ENCODE measurements around the gene SLIT1.

The SLIT1 gene

DNA sequence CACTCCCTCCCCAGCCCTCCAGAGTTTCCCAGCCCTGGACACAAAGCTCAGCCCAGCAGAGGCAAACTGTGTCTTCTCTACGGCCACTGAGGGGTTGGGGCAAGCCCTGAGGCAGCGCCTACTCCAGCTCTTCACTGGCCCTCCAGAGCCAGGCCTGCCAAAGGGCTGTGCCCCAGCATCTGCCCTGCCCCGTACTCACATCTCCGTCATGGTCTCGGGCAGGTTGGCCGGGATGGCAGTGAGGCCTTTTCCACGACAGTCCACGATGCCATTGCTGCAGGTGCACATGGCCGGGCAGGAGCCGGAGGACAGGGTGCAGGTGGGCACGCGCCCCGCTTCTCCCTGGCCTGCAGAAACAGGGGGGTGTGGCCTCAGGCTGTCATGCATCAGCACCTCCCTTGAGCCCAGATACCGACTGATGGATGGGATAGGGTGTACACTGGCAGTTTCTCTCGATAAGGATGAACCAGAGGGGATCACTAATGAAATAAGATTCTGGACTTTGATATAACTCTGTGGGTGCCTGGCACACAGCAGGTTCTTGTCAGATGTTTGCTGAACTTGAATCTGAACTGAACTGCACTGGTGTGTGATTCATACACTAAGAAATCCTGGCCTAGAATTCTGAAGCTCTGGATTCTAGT, 125.2 kb downstream of the SLIT1 start:
- no peak for DNase-seq

DNA sequence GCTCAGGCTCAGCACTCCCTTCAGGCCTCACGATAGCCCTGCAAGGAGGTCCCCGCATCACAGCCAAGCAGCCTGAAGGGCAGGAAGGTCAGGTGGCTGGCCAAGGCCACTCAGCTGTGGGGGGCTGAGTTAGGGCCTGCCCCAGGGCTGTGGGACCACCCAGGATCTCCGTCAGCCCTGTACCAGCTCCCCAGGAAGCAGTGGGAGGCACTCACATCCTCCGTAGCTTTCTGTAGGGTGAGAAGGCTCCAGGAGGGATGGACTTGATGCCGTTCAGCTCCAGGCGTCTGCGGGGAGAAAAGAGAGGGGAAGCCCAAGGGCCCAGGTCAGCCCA, 125.9 kb downstream of the SLIT1 start:
- no peak for DNase-seq

DNA sequence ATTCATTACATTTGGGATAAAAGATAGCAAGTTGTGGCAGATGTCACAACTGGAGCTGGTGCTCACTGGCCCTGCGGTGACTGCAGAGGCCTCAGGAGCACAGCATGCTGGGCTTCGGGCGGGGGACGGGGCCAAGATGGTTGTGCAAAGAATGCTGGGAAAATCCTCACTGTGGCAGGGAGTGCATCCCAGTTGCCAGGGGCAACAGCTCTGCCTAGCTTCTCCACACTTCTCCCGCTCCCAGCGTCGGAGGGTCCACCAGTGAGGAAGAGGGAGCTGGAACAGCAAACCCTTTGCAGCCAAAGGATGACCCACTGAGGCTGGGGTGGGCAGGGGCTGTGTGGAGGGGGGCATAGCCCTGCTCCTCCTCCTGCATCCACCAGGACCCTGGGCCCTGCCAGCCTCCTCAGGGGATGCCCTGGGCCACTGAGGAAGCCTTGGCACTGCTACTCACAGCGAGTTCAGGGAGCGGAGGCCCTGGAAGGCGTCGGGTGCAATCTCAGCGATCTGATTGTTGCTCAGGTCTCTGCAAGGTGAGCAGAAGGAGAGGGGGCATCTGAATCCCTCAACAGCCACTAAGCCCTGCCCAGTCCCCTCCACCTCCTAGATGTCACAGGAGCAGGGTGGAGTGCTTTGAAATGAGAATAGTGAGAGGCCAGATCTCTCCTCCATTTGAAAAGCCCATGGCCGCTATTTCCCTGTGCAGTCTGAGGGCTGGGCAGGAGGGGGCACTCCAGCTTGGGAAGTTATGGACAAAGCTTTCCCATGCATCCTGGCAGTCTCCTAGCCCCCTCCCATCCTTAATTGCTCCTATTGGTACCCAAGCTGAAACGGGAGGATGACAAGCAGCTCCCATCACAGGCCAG, 126.5 kb downstream of the SLIT1 start:
- DNase-seq = no peak

DNA sequence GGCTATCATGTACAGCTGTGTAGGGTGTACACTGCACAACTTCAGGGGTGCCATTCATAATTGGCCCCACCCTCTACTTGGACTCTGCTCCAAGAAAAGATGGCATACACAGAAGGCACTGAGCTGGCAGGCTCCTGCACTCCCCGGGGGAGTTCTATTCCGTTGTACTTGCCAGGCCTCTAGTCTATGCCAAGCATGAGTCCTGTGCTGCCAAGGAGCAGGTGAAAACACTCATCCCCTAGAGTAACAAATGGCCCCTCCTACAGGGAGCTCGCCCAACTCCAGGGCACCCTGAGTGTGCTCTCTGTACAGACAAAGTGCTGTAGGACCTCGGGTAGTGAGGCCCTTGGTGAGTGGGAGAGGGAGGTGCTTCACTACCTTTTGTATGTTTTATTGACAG, 127.2 kb downstream of the SLIT1 start:
- DNase-seq = no peak

DNA sequence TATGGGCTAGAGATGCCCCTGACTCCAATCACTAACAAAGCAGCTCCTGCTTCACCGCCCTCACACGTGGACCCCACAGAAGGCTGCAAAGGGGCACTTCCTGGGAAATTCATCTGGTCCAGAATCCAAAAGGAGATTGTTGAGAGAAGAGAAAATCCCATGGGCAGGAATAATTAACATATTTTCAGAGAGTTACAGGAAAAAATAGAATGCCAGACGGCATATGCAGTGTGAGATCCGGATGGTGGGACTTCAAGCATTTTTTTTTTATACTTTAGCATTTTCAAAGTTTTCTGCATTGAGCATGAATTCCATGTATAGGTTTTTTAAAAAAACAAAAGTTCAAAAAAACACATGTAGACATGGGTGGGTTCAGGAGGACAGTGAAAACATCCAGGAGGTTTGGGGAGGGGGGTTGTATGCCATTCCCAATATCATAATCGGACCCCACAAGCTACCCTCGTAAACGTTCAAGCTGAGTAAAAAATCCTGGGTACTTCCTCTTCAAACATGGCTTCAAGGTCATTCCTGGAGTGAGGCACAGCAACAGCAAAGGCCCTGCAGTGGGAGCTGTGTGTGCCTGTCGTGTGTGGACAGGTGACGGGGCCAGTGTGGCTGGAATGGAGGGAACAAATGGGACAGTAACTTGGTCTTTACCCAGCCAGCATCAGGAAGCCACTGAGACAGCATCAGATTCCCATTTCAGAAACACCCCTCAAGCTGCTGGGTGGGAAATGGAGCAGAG, 128.1 kb downstream of the SLIT1 start:
- no peak for DNase-seq

DNA sequence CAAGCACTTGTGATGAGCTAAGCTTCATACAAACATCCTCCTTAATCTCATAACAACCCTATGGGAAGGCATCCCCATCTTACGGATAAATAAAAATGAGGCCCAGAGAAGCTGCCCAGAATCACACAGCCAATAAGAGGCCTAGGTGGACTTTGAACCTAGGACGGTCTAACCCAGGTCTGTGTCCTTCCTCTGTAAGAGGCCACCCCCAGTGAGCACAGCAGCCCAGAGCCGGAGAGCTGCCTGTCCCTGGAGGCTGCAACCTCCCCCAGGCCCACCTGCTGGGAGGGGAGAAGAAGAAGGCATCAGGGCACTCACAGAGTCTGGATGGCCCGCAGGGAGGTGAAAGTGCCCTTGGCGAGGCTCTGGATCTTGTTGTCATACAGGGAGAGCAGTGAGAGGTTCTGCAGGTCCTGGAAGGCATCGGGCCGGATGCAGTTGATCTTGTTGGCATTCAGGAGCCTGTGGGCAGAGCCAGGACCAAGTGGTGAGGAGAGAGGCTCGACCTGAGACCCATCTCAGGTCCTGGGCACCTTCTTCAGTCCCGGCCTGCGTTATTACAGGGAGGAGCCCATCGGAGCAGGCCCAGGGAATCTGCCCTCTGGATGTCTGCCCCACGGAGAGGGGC, 129.6 kb downstream of the SLIT1 start:
- no peak for DNase-seq

DNA sequence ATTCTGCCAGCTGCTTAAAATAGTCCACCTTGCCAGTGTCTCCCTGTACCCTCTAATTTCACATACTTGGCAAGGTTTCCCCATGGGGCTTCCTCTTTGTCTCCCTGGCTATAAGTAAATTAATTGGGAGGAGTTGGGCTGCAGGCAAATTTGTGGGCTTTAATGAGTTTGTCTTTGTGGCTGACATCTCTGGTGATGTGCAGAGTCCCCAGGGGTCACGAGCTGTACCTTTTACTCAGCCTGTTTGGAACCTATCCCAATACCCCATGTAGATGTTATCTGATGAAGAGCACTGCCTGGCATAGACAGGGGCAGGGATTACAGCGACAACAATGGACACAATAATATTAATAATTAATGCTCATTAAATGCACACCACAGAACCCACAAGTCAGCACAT, 132.5 kb downstream of the SLIT1 start:
- no peak for DNase-seq

DNA sequence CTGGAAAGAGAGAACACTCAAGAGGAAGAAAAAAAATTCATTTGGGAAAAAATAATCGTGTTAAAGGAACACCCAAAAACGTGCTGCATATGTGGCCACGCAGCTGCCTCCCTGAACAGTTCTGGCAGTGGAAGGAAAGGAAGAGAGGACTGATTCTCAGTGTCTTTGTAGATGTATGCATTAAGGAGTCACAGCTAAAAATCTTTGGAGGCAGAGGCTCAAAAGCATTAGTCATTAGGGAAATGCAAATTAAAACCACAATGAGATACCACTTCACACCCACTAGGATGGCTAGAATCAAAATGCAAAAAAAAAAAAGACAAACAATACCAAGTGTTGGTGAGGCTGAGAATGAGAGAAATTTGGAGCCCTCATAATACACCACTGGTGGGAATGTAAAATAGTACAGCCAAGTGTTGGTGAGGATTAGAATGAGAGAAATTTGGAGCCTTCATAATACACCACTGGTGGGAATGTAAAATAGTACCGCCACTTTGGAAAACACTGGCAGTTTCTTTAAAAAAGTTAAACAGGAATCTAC, 134.7 kb downstream of the SLIT1 start:
- DNase-seq = no peak

DNA sequence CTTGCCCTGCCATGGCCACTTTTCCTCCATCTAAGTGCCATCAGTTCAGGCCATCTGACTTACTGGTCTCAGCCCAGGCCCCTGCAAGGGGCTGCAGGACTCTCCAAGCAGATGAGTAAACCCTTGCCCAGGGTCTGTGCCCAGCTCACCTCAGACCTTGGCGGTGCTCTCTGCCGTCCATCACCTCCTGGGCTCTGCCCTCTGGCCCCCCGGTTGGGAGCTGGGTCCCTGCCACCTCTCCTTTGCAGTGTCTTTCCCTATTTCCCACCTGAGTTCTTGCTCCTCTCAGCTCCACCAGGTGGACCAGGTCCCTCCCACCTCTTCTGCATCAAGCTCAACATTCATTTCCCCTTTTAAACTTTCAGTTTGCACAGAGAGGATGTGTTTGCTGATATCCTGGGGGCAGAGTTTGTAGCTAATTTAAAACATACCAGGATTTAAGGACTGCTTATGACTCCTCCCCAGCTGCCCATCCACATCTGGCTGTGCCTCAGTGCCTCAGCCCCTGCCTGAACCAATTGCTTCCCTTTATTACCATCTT, 135.5 kb downstream of the SLIT1 start:
- no peak for DNase-seq

DNA sequence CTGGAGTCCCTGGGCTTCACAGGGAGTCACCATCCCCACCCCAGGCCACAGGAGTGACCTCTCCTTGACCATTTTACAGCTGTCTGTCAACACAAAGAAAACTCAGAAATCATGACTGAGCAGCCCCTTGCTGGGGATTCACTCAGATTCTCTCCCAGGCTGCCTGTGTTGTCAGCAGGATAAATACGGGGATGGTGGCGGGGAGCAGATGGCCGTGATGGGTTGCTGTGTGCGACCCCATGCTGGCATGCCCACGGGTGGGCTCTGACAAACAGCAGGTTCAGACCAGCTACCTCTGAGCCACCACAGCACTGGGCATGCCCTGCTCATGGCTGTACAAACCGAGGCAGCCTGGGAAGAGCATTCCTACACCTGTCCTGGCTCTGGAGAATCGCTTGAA, 136.1 kb downstream of the SLIT1 start:
- DNase-seq = no peak

DNA sequence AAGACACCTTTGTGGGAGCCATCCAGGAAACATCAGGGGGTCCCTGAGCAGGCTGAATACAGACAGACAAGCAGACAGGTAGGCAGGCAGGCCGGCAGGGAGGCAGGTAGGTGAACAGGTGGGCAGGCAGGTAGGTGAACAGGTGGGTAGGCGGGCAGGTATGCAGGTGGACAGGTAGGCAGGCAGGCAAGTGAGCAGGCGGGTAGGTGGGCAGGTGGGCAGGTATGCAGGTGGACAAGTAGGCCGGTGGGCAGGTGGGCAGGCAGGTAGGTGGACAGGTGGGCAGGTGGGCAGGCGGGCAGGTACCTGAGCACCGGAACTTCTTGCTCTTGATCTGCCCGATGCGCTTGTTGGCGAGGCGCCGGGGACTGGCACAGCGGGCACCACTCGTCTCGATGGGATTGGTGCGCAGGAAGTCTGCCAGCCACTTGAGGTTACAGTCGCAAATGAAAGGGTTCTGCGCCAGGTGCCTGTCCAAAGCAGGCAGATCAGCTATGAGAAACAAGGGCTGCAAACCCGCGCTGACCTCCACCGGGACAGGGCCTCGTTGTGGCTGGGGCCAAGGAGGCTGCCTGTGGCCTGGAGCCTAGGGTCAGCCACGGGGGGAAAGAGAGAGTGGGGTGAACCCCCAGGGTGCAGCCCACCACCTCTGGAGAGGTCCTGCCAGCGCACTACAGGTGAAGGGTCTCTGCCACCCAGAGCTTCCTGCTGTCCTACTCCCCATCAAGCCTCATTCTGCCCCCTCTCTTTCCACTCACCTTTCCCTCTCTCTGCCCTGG, 136.9 kb downstream of the SLIT1 start:
- DNase-seq = no peak

DNA sequence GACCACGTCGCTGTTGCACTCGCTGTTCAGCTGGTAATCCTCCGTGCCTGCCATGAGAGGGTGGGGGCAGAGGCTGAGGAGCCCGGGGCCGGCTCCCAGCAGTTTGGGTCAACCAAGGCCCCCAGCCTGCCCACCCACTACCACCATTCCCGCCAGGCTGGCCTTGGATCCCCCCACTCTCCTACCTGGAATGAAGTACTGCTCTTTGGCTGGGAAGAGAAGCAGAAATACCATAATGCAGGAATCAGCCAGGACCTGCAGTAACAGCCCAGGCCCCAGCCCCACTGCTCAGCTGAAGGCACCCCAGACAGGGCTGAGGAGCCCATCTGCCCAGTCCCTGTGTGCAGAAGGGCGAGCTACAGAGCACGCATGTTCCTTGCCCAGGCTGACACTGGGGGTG, 138.0 kb downstream of the SLIT1 start:
- DNase-seq = no peak

DNA sequence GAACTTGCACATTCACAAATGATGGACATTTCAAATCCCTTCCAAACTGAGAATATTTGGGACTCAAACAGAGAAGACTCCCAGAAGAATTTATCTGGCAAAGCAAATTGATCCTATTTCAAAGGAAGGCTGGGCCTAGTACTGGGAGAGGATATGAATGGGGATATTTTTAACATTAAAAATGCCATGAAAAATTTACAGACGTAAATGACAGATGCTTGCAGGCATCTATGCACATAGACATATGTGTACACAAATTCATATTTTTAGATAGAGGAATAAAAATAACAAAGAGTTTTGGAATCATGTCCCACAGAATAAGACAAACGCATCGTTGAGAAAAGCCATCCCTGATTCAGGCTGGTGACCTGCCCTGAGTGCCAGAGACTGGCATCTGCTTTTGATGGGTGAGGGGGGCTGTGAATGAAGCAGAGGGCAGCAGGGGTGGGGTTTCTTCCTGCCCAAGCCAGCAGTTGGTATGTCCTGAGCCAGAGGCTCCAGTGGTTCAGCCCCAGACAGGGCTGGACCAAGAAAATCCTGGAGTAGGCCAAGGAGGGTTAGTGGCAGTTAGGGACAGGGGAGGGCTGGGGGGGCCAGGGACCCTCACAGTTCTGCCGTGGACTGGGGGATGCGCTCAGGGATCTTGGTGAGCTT, 138.5 kb downstream of the SLIT1 start:
- no peak for DNase-seq

DNA sequence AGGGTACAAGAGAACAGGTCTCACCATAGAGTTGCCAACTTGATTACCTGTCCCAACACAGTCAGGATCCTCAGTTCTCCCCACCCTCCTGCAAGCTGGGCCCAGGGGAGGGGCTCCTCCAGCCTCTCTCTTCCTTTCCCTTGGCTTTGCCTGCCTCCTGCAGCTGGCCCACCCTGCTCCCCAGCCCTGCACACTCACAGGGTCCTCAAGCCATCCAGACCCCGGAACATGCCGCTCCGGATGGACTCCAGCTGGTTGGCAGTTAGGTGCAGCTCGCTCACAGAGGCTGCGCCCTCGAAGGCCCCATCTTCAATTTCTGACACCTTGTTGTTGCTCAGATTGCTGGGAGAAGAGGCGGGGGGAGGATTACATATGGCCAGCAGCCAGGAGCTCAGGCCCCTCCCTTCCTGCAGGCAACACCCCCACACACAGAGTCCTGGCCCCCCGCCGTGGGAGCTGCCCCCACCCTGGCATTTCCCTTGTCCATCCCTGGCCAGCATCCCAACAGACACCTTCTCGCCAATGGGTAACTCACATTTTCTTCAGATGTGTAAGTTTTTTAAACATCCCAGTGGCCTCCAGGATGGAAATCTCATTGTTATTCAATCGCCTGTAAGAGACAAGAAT, 139.2 kb downstream of the SLIT1 start:
- no peak for DNase-seq

DNA sequence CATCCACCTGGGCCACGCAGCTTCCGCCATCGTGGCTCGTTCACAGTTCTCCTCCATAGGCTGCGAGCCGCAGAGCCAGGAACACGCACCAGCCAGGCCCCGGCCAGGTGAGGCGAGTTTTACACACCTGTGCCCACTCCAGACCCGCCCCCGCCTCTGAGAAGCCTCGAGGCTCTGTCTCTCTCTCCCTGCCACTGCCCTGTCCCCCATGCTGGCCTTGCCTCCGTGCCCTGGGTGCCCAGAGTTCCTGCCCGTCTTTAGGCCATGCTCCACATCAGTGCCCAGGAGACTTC, 142.2 kb downstream of the SLIT1 start:
- DNase-seq = no peak

DNA sequence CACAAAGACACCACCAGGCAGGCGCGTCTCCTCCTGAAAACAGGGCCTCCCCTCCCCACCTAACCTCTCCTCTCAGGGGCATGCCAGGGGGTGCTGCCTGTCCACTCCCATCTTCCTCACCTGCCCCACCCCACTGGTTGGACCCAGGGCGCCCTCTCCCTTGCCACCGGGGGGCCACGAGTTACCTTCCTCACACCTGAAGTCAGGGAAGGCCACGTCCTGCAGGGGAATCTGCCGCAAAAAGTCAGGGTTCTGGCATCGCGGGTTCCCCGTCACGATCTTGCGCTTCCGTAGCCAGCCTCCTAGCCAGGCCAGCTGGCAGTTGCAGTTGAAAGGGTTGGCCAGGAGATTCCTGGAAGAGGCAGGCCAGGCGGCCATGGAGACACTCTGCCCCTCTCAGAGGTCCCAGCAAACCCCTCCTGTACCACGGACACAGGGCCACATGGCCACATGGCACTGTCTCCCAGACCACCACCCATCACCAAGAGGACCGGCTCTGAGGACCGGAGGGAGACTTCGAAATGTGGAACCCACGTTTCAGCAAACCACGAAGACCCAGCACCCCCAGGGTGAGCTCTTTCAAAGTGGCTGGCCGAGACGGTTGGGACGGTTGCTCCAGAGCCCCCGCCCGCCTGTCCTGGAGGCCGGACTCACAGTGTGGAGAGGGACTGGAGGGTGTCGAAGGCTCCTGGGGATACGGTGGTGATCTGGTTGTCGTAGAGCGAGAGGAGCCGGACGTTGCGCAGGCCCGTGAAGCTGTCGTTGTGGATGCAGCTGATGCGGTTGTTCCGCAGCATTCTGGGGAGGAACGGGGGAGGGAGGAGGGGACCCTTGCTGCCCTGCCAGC, 142.8 kb downstream of the SLIT1 start:
- DNase-seq = no peak

DNA sequence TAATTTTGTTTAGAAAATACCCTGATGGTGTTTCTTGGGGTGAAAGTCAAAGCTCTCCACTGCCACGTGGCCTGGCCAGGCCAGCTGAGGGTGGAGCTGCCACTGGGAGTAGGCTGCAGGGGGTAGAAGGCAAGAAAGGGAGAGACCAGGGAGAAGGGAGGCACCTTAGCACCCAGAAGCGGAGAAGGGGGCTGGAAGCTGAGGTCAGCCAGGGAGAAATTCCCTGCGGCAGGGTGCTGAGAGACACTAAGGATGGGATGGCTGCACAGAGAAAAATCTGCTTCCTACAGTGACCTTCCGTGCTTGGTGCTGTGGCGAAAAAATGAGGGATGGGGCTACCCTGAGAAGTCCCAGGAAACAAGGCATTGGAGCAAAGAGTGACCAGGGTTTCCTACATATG, 143.7 kb downstream of the SLIT1 start:
- no peak for DNase-seq

DNA sequence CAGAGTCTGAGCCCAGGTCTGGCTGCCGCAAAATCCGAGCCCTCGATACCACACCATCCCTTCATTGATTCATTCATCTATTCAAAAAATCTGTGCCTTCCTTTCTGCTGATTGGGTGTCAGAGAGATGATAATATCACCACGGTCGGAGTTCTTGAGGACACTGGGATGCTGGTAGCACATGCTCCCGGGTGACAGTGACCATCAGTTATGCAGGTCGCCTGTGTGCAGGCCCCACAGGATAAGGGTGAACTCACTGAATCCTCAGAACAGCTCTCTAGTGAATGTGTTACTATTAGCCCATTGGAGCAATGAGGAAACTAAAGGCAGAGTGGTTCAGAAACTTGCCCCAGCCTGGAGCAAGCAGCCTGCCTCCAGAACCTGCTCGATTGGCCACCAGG, 145.1 kb downstream of the SLIT1 start:
- DNase-seq = no peak

DNA sequence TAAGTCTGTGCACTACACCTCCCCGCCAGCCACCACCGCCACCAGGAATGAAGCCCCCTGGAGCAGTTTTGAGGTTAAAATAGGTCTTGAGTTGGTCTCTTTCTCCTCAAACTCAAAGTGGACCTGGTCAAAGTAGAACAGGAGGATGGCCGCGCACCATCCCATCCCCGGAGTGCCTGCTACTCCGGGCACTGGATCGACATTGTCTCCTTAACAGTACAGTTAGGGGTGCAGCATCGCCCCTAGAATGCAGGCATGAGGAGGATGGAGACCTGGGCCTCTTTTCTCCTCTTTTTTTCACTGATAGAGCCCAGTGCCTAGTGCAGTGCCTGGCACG, 145.5 kb downstream of the SLIT1 start:
- no peak for DNase-seq

DNA sequence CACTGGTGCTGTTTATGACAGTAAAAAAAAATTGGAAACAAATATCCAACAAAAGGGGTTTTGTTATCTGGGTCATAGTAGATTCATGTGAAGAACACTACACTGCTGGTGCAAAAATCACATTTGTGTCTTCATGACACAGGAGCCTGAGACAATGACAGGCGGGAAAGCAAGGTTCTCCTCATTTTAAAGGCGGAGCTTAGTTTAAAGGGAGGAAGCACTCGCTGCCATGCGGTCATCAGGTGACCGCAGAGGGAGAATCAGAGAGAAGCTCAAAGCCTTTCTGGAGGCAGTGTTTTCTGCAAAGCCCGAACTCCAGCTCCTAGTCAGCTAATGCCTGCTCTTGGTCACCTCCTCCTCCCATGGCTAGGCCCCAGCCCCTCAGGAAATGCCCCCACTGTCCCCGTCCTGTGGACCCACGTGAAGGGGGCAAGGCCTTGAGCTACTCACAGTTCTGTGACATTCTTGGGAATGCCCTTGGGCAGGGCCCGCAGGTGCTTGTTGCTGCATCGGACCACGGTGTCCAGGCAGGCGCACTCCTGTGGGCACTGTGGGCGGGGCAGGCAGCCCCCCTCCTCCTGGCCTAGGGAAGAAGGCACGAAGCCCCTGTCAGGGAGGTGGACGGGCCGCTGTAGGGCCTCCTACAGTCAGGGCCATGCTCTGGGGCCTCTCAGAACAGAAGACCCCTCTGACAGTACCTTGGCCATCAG, 146.1 kb downstream of the SLIT1 start:
- DNase-seq = no peak

Data from kidney glomerular epithelial cell (primary cell).